Lower leg skin (tissue), 3 donors: Measurements from ENCODE around the gene SMAD9.

Experiments used
- CTCF ChIP-seq, 3 donors: fragments of 450-650 bp; IDR thresholded peaks; one replicate each; pipeline ENCODE4 v1.5.1; 2016; ENCODE audit warnings: antibody characterized with exemption in 3 of 3, mild to moderate bottlenecking in 3 of 3, moderate library complexity in 2 of 3
- POLR2A ChIP-seq, 2 donors: fragments of 450-650 bp; IDR thresholded peaks; one replicate each; pipeline ENCODE4 v1.6.1; 2016 to 2017; ENCODE audit warnings: antibody characterized with exemption in 2 of 2, mild to moderate bottlenecking in 1 of 2, moderate library complexity in 1 of 2

- no peak for TF ChIP-seq CTCF (IDR thresholded peaks at IDR 0.05)
- no peak for TF ChIP-seq POLR2A (IDR thresholded peaks at IDR 0.05)
Observed at GRCh38 chr13:36915896-36916640, 4.0 kb downstream of the SMAD9 start.
